Anterior cingulate cortex (tissue), 58 donors: ENCODE results near the gene YTHDF1.

Experiments
- DNase-seq, 58 donors: peaks; one replicate each; lab custom pipeline; 2025; lab: John Stamatoyannopoulos, UW

The YTHDF1 gene

GRCh38 chr20:63175038-63175895 is 40.7 kb downstream of the YTHDF1 start:
- DNase-seq: no peak

DNA sequence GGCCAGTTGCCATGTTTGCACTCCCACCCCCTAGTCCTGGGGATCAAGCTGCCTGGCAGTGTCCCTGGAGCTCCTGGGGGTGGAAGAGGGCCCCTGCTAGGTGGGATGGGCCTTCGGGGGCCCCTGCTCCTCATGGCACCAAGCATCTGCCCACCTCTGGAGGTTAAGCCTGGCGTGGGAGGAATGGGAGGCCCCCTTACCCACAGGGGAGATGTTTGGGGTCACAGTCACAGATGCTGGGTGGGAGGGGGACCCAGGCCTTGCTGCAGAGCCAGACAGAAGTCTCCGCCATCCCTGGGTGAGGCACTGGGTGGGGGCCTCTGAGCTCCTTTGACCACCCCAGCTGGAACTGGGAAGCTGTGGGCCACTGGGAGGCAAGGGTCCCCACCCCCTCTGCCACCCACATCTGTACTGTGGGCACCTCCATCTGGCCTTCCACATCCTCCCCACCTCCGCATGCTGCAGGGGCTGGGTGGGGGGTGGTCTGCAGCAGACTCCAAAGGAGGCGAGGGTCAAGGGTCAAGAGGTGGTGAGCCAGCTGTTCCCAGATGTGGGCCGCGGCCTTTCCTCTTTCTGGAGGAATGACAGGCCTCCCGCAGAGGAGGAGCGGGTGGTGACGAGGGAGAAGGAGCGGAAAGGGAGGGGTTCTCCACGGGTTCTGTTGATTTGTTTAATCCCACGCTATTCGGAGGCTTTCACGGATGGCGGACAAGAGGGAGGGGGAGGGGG is 41.5 kb downstream of the YTHDF1 start:
- peak in 1 of 58 donors; percentile 58 for DNase-seq

- DNase-seq: no peak
Observed at GRCh38 chr20:63173552-63174191, 42.3 kb downstream of the YTHDF1 start.

GRCh38 chr20:63172726-63173125 is 43.2 kb downstream of the YTHDF1 start:
- no peak for DNase-seq

DNA sequence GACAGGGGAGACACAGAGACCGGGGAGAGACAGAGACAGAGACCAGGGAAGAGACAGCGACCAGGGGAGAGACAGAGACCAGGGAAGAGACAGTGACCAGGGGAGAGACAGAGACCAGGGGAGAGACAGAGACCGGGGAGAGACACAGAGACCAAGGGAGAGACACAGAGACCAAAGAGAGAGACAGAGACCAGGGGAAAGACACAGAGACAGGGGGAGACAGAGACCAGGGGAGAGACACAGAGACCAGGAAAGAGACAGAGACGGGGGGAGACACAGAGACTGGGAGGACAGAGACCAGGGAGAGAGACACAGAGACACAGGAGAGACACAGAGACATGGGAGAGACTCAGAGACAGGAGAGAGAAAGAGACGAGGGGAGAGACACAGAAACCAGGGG is 43.9 kb downstream of the YTHDF1 start:
- DNase-seq: no peak

DNA sequence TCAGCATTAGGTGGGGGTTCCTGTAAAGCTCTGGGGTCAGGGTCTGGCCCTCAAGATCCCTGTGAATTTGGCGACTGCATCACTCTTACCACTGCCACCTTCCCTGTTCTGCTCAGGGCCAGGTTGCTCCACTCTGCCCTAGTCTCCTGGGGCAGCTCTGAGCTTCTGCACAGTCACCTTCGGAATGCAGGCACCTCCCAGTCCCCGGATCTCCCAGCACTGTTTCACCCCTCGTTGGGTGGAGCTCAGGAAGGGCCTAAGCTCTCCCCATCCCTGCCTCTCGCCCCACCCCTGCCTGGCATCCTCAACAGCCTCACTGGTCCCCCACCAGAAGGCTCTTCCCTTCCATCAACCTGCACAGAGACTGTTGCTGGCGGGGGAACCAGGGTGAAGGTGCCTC is 46.2 kb downstream of the YTHDF1 start:
- no peak for DNase-seq

GRCh38 chr20:63168861-63169260 is 47.1 kb downstream of the YTHDF1 start:
- DNase-seq: no peak

DNA sequence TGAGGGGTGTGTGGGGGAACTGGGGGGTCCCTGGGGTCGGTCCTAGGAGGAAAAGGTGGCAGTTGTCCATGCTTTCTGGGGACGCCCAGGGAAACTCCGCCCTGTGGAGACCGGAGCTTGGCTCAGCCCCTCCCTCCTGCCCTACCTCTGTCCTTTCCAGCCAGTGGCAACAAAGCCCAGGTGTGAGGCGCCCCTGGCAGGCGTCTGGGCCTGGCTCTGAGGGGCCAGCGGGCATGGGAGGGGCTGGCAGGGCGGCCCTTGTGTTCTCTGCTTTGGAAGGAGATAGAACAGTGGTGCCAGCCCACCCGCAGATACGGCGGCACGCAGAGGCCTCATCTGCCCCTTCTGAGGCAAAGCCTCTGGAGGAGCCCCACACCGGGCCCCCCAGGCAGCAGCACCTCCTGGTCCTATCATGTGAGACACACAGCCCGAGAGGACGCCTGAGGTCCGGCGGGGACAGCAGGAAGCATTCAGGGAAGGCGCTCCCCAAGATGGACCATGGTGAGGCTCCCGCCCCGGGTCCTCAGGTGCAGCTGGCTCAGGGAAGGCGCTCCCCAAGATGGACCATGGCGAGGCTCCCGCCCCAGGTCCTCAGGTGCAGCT is 47.9 kb downstream of the YTHDF1 start:
- no peak for DNase-seq

GRCh38 chr20:63167026-63167917 is 48.7 kb downstream of the YTHDF1 start:
- peak in 3 of 58 donors; percentile 14 to 74 (median 17) for DNase-seq

GRCh38 chr20:63166193-63167020 is 49.5 kb downstream of the YTHDF1 start:
- no peak for DNase-seq

DNA sequence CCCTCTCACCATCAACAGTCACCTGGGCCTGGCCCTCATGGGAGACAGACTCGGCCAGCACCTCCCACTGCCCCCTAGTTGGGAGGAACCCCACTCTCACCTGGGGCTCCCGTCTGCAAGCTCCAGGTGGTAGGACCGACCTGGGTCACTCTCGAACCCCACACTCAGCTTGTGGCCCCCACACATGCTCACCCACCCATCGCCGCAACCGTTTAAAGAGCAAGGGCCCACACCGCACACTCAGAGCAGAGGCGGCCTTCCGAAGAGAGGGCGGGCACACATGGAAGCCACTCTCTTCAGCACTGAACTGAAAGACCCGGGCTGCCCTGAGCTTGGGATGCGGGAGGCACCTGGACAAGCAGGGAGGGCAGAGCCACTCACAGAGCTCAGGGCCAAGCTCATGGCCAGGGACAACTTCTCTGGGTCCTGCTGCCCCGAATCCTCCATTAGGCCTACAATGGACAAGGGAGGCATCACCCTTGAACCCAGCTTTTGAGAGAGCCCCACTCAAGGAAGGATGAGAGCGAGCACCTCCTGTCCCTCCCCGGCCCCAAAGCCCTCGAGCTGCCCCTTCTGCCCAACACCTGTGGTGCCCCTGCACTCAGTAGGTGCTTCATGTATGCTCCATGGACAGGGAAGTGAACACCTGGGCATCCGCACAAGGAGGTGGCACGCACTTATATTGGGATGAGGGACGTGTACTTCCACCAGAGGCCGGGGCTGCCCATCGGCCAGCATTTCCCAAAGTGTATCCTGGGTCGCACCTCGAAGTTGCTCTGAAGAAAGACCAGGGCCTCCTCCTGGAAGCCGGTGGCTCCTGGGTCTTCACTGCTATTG is 50.4 kb downstream of the YTHDF1 start:
- DNase-seq: no peak

- DNase-seq: no peak
Observed at GRCh38 chr20:63164484-63165355, 51.2 kb downstream of the YTHDF1 start.

GRCh38 chr20:63163596-63164483 is 52.1 kb downstream of the YTHDF1 start:
- DNase-seq: peak in 48 of 58 donors; percentile 19 to 90 (median 66)

DNA sequence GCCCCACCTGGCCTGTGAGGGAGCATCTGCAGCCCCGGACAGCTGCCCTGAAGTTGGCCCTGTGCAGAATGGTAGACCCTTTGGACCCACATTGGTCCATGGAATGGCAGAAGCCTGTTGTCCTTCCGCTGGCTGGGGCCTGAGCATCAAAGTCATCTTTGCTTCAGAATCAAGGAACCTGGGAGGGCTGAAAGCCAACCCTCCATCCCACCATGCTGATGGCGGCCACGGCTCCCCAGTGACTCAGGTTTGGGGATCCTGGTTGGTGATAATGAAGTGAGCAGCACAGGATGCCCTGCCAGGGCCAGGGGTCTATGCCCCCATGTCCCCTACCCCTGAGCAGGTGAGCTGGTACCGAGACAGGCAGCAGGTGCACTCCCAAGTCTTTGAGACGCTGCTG is 52.8 kb downstream of the YTHDF1 start:
- DNase-seq: peak in 1 of 58 donors; percentile 15

DNA sequence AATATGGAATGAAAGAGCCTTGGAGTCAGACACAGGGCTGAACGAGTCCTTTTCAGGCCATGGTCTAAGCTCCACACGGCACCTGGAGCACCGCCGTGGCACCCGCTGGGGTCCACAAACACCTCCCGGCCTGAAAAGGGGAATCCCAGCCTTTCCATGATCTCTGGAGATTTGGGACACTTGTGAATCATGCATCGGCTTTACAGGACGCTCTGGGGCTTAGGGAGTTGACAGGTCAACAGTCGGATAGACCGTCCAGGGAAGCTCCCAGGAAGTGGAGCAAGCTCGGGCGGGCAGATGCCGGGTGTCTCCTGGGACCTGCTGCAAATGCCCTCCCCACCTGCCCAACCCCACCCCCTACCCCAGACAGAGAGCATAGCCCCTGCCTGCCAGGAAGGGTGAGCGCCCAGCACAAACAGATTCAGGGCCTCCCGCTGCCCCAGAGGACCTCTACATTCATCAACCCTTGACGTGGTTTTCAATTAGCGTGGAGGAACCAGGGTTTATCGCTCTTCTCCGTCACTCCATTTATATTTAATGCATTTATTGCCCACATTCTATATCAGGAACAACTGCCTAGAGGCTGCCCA is 53.6 kb downstream of the YTHDF1 start:
- no peak for DNase-seq
